ENCODE results near the gene STX2.

DNA sequence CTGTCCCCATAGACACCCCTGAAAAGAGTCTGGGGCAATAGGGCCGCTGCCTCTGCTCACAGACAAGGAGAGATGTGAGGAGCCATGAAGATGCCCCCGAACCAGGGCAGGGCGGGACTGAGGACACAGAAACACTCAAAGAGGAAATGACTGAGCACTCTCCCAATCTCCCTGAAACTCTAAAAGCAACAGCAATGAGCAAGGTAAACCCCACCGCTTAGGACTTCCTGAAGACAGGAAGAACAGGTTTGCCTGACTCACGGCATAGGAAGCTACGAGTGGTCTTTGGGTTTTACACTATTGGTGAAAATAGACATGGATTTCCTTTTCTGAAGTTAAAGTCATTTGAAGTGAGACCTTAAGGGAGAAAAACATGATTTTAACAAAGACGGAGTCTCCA, 32.5 kb downstream of the STX2 start:
- TF ChIP-seq, protein P1, sequence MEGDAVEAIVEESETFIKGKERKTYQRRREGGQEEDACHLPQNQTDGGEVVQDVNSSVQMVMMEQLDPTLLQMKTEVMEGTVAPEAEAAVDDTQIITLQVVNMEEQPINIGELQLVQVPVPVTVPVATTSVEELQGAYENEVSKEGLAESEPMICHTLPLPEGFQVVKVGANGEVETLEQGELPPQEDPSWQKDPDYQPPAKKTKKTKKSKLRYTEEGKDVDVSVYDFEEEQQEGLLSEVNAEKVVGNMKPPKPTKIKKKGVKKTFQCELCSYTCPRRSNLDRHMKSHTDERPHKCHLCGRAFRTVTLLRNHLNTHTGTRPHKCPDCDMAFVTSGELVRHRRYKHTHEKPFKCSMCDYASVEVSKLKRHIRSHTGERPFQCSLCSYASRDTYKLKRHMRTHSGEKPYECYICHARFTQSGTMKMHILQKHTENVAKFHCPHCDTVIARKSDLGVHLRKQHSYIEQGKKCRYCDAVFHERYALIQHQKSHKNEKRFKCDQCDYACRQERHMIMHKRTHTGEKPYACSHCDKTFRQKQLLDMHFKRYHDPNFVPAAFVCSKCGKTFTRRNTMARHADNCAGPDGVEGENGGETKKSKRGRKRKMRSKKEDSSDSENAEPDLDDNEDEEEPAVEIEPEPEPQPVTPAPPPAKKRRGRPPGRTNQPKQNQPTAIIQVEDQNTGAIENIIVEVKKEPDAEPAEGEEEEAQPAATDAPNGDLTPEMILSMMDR (IDR thresholded peaks at IDR 0.05) = no peak
- TF ChIP-seq POLR2A (IDR thresholded peaks at IDR 0.05) = no peak
